ENCODE data around the gene FAXC.

FAXC gene

GRCh38 chr6:99349171-99350141 lies at the start of gene FAXC:
Gene FAXC, minus strand, starts transcription at chr6:99349674. Its CDS starts 302 bp downstream, at chr6:99349372.
- DNase-seq (ENCODE audit: low spot score): peak; percentile 68

GRCh38 chr6:99397287-99397686 lies 47.8 kb upstream of the FAXC start:
- no peak for DNase-seq (ENCODE audit: low spot score)

- peak; percentile 89 for DNase-seq (ENCODE audit: low spot score)
Observed at GRCh38 chr6:99393698-99394531, 44.4 kb upstream of the FAXC start, which contains the start of gene COQ3. Gene COQ3, minus strand, starts transcription at chr6:99394195. Its CDS starts 16 bp downstream, at chr6:99394179.

GRCh38 chr6:99393366-99393697 lies 43.9 kb upstream of the FAXC start:
- DNase-seq (ENCODE audit: low spot score): no peak

- no peak for DNase-seq (ENCODE audit: low spot score)
Observed at GRCh38 chr6:99390896-99391295, 41.4 kb upstream of the FAXC start.

GRCh38 chr6:99384507-99384906 lies 35.0 kb upstream of the FAXC start:
- DNase-seq (ENCODE audit: low spot score): no peak

- DNase-seq (ENCODE audit: low spot score): no peak
Observed at GRCh38 chr6:99378636-99379035, 29.2 kb upstream of the FAXC start.

- DNase-seq (ENCODE audit: low spot score): no peak
Observed at GRCh38 chr6:99369533-99369932, 20.1 kb upstream of the FAXC start.

GRCh38 chr6:99366852-99367251 lies 17.4 kb upstream of the FAXC start:
- DNase-seq (ENCODE audit: low spot score): no peak

- no peak for DNase-seq (ENCODE audit: low spot score)
Observed at GRCh38 chr6:99364026-99364425, 14.6 kb upstream of the FAXC start.

- no peak for DNase-seq (ENCODE audit: low spot score)
Observed at GRCh38 chr6:99362678-99363268, 13.3 kb upstream of the FAXC start.

- no peak for DNase-seq (ENCODE audit: low spot score)
Observed at GRCh38 chr6:99359800-99360199, 10.3 kb upstream of the FAXC start.

- no peak for DNase-seq (ENCODE audit: low spot score)
Observed at GRCh38 chr6:99356641-99357040, 7.2 kb upstream of the FAXC start.

GRCh38 chr6:99354983-99355382 lies 5.5 kb upstream of the FAXC start:
- no peak for DNase-seq (ENCODE audit: low spot score)

GRCh38 chr6:99353126-99353525 lies 3.7 kb upstream of the FAXC start:
- DNase-seq (ENCODE audit: low spot score): no peak

GRCh38 chr6:99350573-99350972 lies 1.1 kb upstream of the FAXC start:
- no peak for DNase-seq (ENCODE audit: low spot score)

- no peak for DNase-seq (ENCODE audit: low spot score)
Observed at GRCh38 chr6:99348288-99349170, 945 bp downstream of the FAXC start.

GRCh38 chr6:99347804-99348203 lies 1.7 kb downstream of the FAXC start:
- no peak for DNase-seq (ENCODE audit: low spot score)

- DNase-seq (ENCODE audit: low spot score): no peak
Observed at GRCh38 chr6:99346595-99346994, 2.9 kb downstream of the FAXC start.

- no peak for DNase-seq (ENCODE audit: low spot score)
Observed at GRCh38 chr6:99345164-99345563, 4.3 kb downstream of the FAXC start.

- no peak for DNase-seq (ENCODE audit: low spot score)
Observed at GRCh38 chr6:99344289-99344688, 5.2 kb downstream of the FAXC start.
